HG03097 (cell line): Measurements from ENCODE around the gene GALNTL6.

ENCODE experiments used
- ATAC-seq: cut with Tn5 transposase; IDR thresholded peaks from one replicate; pipeline ENCODE4 v1.9.1; 2021; ENCODE audit not compliant: unreplicated experiment, low FRiP score

The GALNTL6 gene

DNA sequence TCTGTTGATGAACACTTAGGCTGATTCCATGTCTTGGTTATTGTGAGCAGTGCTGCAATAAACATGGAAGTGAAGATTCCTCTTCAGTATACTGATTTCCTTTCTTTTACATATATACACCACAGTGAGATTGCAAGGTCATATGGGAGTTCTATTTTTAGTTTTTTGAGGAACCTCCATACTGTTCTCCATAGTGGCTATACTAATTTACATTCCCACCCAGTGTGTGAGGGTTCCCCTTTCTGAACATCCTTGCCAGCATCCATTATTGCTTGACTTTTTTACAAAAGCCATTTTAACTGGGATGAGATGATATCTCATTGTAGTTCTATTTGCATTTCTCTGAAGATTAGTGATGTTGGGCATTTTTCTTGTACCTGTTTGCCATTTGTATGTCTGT, 1274.9 kb downstream of the GALNTL6 start:
- no peak for ATAC-seq
